K562 (cell line): ENCODE measurements around the gene UBQLNL. TPM values are rescaled to one million over a fixed set of nuclear protein-coding genes. Genes with fewer than 3 reads are reported as not detected.
A peak's percentile ranks its signal among the peaks of the same experiment; 100 is the strongest.

Experiments
- BRD9 ChIP-seq: fragments of 450-650 bp; IDR thresholded peaks from 2 replicates; pipeline ENCODE4 v1.6.1; 2018; ENCODE audit warnings: low read depth; ENCODE audit not compliant: partially characterized antibody
- C11orf30 ChIP-seq: fragments of 450-650 bp; IDR thresholded peaks from 2 replicates; pipeline ENCODE4 v1.6.1; 2016; ENCODE audit warnings: low read depth, mild to moderate bottlenecking
- DACH1 ChIP-seq: fragments of 450-650 bp; IDR thresholded peaks from 2 replicates; pipeline ENCODE4 v1.6.1; 2018; ENCODE audit not compliant: partially characterized antibody
- POU5F1 ChIP-seq: fragments of 150-350 bp; IDR thresholded peaks from 2 replicates; pipeline ENCODE4 v1.6.1; 2014; ENCODE audit warnings: borderline replicate concordance, low read length, low read depth, mild to moderate bottlenecking; ENCODE audit not compliant: partially characterized antibody
- SREBF1 ChIP-seq: fragments of 150-350 bp; IDR thresholded peaks from 2 replicates; pipeline ENCODE4 v1.6.1; 2014; ENCODE audit warnings: antibody characterized with exemption, low read depth, low read length, borderline replicate concordance
- ZNF263 ChIP-seq: sonication (generic); formaldehyde crosslinking; IDR thresholded peaks from 2 replicates; pipeline ENCODE4 v1.8.0; 2022; ENCODE audit warnings: mild to moderate bottlenecking, missing genetic modification reagents, borderline replicate concordance
- ZNF316 ChIP-seq: fragments of 450-650 bp; IDR thresholded peaks from 2 replicates; pipeline ENCODE4 v1.6.1; 2016
- ZNF507 ChIP-seq: conservative IDR thresholded peaks from 2 replicates; pipeline ENCODE4 v1.6.1; 2017; ENCODE audit warnings: missing genetic modification characterization, missing compliant biosample characterization
- ZNF764 ChIP-seq: fragments of 250-450 bp; sonication (Bioruptor Pico); IDR thresholded peaks from 2 replicates; pipeline ENCODE4 v1.4.0; 2020; ENCODE audit warnings: low read depth, mild to moderate bottlenecking, moderate library complexity
- polyA plus RNA-seq, 8 experiments: library from polyadenylated mRNA; depleted of rRNA in 4 of 8; stranded (reverse) in 5 of 8; unstranded in 3 of 8; fragments of >200 nt; fragmentation: Nextera tagmentation in 2 of 8; fragmentation: Illumina TruSeq in 1 of 8; extraction: Ambion mirVana in 2 of 8; extraction: Trizol in 1 of 8; gene quantifications; 2 replicates each; pipeline versions ENCODE4 v1.2.1 to v1.2.3, GENCODE V29; 2011 to 2014; ENCODE audit warnings: inconsistent platforms in 1 of 8, missing spikeins in 1 of 8
- total RNA-seq, 7 experiments: library from RNA; depleted of rRNA in 6 of 7; stranded (reverse); fragments of >200 nt in 6 of 7; fragmentation: Illumina TruSeq in 2 of 7; extraction: Trizol in 2 of 7; gene quantifications; 2 replicates each; pipeline versions ENCODE4 v1.2.1 to v1.2.3, GENCODE V29; 2011 to 2021; ENCODE audit warnings: low replicate concordance in 1 of 7
- TF ChIP-seq, protein P1 (sequence below): sonication (generic); formaldehyde crosslinking; IDR thresholded peaks from 2 replicates; pipeline ENCODE4 v1.8.0; 2022; ENCODE audit warnings: missing genetic modification reagents, mild to moderate bottlenecking, borderline replicate concordance
- TF ChIP-seq, protein P2 (sequence below): fragments of 450-650 bp; formaldehyde crosslinking; IDR thresholded peaks from 2 replicates; pipeline ENCODE4 v1.4.0; 2020; ENCODE audit warnings: mild to moderate bottlenecking, moderate library complexity
- TF ChIP-seq, protein P3 (sequence below): fragments of 450-650 bp; IDR thresholded peaks from 2 replicates; pipeline ENCODE4 v1.6.1; 2018; ENCODE audit not compliant: partially characterized antibody
- TF ChIP-seq, protein P4 (sequence below): fragments of 450-650 bp; IDR thresholded peaks from 2 replicates; pipeline ENCODE4 v1.6.1; 2016; ENCODE audit warnings: antibody characterized with exemption
- TF ChIP-seq, protein P5 (sequence below): fragments of 250-450 bp; sonication (Bioruptor Pico); IDR thresholded peaks from 2 replicates; pipeline ENCODE4 v1.5.0; 2022; ENCODE audit warnings: mild to moderate bottlenecking

The UBQLNL gene
- total and polyA plus RNA-seq, 9 of the 15 experiments (the other 6 are each of a cell fraction or from before 2014, with no cell fraction given): 0.07 to 0.27 (median 0.14) TPM

DNA sequence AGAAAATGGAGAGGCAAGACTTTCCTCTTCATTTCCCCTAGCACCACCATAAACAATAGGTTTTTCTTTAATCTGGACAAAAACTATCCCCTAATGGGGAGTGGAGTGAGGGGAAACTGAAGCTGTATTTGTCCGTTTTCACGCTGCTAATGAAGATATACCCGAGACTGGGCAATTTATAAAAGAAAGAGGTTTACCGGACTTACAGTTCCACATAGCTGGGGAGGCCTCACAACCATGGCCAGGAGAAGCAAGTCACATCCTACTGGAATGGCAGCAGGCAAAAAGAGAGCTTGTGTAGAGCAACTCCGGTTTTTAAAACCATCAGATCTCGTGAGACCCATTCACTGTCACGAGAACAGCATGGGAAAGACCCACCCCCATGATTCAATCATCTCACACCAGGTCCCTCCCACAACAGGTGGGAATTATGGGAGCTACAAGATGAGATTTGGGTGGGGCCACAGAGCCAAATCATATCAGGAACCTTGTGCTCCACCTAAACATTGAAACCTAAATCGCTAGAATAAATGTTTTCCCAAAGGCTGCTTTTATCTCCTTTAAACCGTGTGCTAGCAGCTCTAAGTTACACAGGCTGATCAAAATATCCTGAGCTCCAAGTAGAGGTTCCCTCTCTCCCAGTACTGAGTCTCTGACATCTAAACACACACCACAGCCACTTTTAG lies 11.0 kb downstream of the UBQLNL start (continued):
- TF ChIP-seq, protein P1, sequence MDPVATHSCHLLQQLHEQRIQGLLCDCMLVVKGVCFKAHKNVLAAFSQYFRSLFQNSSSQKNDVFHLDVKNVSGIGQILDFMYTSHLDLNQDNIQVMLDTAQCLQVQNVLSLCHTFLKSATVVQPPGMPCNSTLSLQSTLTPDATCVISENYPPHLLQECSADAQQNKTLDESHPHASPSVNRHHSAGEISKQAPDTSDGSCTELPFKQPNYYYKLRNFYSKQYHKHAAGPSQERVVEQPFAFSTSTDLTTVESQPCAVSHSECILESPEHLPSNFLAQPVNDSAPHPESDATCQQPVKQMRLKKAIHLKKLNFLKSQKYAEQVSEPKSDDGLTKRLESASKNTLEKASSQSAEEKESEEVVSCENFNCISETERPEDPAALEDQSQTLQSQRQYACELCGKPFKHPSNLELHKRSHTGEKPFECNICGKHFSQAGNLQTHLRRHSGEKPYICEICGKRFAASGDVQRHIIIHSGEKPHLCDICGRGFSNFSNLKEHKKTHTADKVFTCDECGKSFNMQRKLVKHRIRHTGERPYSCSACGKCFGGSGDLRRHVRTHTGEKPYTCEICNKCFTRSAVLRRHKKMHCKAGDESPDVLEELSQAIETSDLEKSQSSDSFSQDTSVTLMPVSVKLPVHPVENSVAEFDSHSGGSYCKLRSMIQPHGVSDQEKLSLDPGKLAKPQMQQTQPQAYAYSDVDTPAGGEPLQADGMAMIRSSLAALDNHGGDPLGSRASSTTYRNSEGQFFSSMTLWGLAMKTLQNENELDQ (CRISPR knock-in tag): no peak
- TF ChIP-seq ZNF316: no peak
- TF ChIP-seq DACH1: no peak
- TF ChIP-seq, protein P2, sequence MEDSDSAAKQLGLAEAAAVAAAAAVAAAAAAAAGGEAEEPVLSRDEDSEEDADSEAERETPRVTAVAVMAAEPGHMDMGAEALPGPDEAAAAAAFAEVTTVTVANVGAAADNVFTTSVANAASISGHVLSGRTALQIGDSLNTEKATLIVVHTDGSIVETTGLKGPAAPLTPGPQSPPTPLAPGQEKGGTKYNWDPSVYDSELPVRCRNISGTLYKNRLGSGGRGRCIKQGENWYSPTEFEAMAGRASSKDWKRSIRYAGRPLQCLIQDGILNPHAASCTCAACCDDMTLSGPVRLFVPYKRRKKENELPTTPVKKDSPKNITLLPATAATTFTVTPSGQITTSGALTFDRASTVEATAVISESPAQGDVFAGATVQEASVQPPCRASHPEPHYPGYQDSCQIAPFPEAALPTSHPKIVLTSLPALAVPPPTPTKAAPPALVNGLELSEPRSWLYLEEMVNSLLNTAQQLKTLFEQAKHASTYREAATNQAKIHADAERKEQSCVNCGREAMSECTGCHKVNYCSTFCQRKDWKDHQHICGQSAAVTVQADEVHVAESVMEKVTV (CRISPR knock-in tag): no peak
- TF ChIP-seq ZNF507 (tag): no peak
- TF ChIP-seq, protein P3, sequence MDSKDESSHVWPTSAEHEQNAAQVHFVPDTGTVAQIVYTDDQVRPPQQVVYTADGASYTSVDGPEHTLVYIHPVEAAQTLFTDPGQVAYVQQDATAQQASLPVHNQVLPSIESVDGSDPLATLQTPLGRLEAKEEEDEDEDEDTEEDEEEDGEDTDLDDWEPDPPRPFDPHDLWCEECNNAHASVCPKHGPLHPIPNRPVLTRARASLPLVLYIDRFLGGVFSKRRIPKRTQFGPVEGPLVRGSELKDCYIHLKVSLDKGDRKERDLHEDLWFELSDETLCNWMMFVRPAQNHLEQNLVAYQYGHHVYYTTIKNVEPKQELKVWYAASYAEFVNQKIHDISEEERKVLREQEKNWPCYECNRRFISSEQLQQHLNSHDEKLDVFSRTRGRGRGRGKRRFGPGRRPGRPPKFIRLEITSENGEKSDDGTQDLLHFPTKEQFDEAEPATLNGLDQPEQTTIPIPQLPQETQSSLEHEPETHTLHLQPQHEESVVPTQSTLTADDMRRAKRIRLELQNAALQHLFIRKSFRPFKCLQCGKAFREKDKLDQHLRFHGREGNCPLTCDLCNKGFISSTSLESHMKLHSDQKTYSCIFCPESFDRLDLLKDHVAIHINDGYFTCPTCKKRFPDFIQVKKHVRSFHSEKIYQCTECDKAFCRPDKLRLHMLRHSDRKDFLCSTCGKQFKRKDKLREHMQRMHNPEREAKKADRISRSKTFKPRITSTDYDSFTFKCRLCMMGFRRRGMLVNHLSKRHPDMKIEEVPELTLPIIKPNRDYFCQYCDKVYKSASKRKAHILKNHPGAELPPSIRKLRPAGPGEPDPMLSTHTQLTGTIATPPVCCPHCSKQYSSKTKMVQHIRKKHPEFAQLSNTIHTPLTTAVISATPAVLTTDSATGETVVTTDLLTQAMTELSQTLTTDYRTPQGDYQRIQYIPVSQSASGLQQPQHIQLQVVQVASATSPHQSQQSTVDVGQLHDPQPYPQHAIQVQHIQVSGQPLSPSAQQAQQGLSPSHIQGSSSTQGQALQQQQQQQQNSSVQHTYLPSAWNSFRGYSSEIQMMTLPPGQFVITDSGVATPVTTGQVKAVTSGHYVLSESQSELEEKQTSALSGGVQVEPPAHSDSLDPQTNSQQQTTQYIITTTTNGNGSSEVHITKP: peak; percentile 13
- no peak for TF ChIP-seq ZNF764
- no peak for TF ChIP-seq BRD9
- no peak for TF ChIP-seq POU5F1
- no peak for TF ChIP-seq C11orf30
- no peak; the same call in 1 of the 2 replicates for TF ChIP-seq SREBF1
- no peak for TF ChIP-seq ZNF263 (CRISPR knock-in tag)
- TF ChIP-seq, protein P4, sequence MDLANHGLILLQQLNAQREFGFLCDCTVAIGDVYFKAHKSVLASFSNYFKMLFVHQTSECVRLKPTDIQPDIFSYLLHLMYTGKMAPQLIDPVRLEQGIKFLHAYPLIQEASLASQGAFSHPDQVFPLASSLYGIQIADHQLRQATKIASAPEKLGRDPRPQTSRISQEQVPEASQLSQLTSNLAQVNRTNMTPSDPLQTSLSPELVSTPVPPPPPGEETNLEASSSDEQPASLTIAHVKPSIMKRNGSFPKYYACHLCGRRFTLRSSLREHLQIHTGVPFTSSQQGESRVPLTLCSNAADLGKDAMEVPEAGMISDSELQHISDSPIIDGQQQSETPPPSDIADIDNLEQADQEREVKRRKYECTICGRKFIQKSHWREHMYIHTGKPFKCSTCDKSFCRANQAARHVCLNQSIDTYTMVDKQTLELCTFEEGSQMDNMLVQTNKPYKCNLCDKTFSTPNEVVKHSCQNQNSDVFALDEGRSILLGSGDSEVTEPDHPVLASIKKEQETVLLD: no peak
- TF ChIP-seq, protein P5, sequence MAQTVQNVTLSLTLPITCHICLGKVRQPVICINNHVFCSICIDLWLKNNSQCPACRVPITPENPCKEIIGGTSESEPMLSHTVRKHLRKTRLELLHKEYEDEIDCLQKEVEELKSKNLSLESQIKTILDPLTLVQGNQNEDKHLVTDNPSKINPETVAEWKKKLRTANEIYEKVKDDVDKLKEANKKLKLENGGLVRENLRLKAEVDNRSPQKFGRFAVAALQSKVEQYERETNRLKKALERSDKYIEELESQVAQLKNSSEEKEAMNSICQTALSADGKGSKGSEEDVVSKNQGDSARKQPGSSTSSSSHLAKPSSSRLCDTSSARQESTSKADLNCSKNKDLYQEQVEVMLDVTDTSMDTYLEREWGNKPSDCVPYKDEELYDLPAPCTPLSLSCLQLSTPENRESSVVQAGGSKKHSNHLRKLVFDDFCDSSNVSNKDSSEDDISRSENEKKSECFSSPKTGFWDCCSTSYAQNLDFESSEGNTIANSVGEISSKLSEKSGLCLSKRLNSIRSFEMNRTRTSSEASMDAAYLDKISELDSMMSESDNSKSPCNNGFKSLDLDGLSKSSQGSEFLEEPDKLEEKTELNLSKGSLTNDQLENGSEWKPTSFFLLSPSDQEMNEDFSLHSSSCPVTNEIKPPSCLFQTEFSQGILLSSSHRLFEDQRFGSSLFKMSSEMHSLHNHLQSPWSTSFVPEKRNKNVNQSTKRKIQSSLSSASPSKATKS (CRISPR knock-in tag): no peak
